ENCODE measurements around the gene MFN2. TPM values are rescaled to one million over a fixed set of nuclear protein-coding genes. Genes with fewer than 3 reads are reported as not detected.

The MFN2 gene
- total RNA-seq, 2 donors from 2014 or later: 20.1 to 20.8 TPM

GRCh38 chr1:12060500-12060899, 80.3 kb downstream of the MFN2 start:
- WGBS, 2 donors: 86 to 93% methylated on average over 3 of the region's 3 CpGs
- intact Hi-C loops (cut with DNase I): no loop called here
- DNase-seq (no peak), ATAC-seq (no peak)
- Histone ChIP-seq H3K9me3 (no peaks in the 10 kb centered on the region), H3K27me3 (peaks cover 0 to 16% of the 10 kb centered on the region in 2 donors), H3K27ac (no peak overlapping the region), H3K4me1 (no peaks in the 10 kb centered on the region), H3K4me3 (no peak overlapping the region), H3K36me3 (replicated peaks in 1 of 2; ENCODE audit: insufficient read depth in 1 of 2, low read depth in 2 of 2) (no peaks in the 10 kb centered on the region)
- TF ChIP-seq POLR2A (IDR thresholded peaks at IDR 0.05): no peak
- TF ChIP-seq, protein P1, sequence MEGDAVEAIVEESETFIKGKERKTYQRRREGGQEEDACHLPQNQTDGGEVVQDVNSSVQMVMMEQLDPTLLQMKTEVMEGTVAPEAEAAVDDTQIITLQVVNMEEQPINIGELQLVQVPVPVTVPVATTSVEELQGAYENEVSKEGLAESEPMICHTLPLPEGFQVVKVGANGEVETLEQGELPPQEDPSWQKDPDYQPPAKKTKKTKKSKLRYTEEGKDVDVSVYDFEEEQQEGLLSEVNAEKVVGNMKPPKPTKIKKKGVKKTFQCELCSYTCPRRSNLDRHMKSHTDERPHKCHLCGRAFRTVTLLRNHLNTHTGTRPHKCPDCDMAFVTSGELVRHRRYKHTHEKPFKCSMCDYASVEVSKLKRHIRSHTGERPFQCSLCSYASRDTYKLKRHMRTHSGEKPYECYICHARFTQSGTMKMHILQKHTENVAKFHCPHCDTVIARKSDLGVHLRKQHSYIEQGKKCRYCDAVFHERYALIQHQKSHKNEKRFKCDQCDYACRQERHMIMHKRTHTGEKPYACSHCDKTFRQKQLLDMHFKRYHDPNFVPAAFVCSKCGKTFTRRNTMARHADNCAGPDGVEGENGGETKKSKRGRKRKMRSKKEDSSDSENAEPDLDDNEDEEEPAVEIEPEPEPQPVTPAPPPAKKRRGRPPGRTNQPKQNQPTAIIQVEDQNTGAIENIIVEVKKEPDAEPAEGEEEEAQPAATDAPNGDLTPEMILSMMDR (IDR thresholded peaks at IDR 0.05): no peak

Small RNA genes within 50 kb of the gene (microRNA-seq; reads per million reads assigned to microRNA genes)
- gene MIR6729 (ENCODE audit: borderline number of aligned reads in 2 of 2, borderline replicate concordance in 2 of 2): 0 to 0.93 reads per million in 2 donors

Small RNA genes within 50 kb of the gene (small RNA-seq; reads per million reads assigned to genes)
- gene AL096840.1 (not detected), gene MIR6729 (not detected), gene RF00019 (not detected), gene RN7SL649P (not detected)

Other genes with a start within 250 kb of the MFN2 start
- gene AGTRAP, start 244.3 kb upstream of the MFN2 start, total RNA-seq: 10 to 100 TPM; 16.8 to 24.6 TPM
- gene C1orf167, start 218.3 kb upstream of the MFN2 start, total RNA-seq: not detected
- 10 to 100 TPM; 26.4 to 30.1 TPM for gene MTHFR, start 174.5 kb upstream of the MFN2 start, total RNA-seq
- 10 to 100 TPM in 1 of 2 donors, 1 to 10 TPM in 1; 7.0 to 23.7 TPM for gene CLCN6, start 174.3 kb upstream of the MFN2 start, total RNA-seq
- 10 to 100 TPM in 1 of 2 donors, not detected in 1; 25.4 TPM for gene NPPA, start 132.7 kb upstream of the MFN2 start, total RNA-seq
- gene NPPB, start 121.5 kb upstream of the MFN2 start, total RNA-seq: not detected
- gene KIAA2013, start 54.0 kb upstream of the MFN2 start, total RNA-seq: 10 to 100 TPM; 67.7 to 87.0 TPM
- gene PLOD1, start 45.7 kb upstream of the MFN2 start, total RNA-seq: 10 to 100 TPM; 30.9 to 39.6 TPM
- 10 to 100 TPM; 23.7 to 25.9 TPM for gene MIIP, start 39.1 kb downstream of the MFN2 start, total RNA-seq
- gene TNFRSF8, start 82.9 kb downstream of the MFN2 start, total RNA-seq: not detected
- 10 to 100 TPM; 13.7 to 28.7 TPM for gene TNFRSF1B, start 186.5 kb downstream of the MFN2 start, total RNA-seq
- 10 to 100 TPM; 54.0 to 63.3 TPM for gene VPS13D, start 249.6 kb downstream of the MFN2 start, total RNA-seq